Measurements from ENCODE around the gene PLA2G6.

DNA sequence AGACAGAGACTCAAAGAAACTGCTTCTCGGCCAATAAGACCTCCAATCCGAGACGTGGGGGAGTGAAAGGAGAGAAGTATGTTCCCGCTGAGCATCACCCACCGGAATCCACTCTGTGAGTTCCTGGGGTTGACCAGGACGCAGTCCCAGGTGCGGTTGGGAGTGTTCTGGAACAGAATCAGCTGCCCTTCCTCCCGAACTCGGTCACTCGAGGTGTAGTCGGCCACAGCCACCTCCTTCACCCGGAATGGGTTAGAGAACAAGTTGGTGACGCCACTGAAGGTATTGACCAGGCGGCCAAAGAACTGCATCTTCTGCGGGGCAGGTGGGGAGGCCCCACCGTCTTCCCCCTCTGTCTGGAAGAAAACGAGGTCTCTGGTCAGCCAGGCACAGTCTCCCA lies 12.5 kb downstream of the PLA2G6 start:
- no peak for TF ChIP-seq EZH2 (IDR thresholded peaks at IDR 0.05; ENCODE audit: insufficient read depth, poor library complexity, severe bottlenecking)
- TF ChIP-seq EZH2phosphoT487 (IDR thresholded peaks at IDR 0.05; ENCODE audit: insufficient read depth, low read depth) = no peak

Measured in GM23248 (cell line).